Anterior cingulate cortex (tissue), 58 donors: ENCODE measurements around the gene ZSWIM5.
"Not testable (repeated sequence)": the region's sequence is repeated elsewhere in the genome, so short reads cannot be mapped to it uniquely, and the experiment has no call there.

Experiments
- DNase-seq, 58 donors: peaks; one replicate each; lab custom pipeline; 2025; lab: John Stamatoyannopoulos, UW

ZSWIM5 gene

DNA sequence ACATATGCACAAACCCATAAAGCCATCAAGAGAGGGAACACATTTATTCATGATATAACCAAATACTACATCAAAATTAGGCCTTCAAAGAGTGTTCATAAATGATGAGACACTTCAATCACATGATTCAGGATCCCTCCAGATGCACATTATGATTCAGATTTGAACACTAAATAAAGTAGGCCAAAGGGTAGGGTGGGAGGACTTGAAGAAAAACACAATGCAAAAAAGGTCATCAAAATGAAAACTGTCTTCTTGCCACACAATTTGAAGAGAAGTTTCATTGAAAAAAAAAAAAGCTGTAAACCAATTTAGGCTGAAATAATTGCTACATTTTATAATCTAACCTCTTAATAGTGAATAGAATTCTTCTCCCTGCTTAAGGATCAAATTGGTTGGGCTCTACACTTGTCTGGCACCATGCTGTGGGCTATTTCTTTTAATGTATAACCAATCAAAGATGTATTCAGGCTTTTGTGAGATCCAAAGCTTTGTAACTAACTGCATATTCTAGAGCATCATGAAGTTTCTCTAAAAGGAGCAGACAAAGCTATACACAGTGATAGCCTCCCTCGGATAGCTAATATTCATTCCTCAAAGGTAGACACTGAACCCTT is 58.1 kb downstream of the ZSWIM5 start:
- no peak for DNase-seq

GRCh38 chr1:45146833-45147232 is 59.6 kb downstream of the ZSWIM5 start:
- no peak for DNase-seq

- no peak for DNase-seq
These were observed 65.0 kb downstream of the ZSWIM5 start for GRCh38 chr1:45141247-45142003.

DNA sequence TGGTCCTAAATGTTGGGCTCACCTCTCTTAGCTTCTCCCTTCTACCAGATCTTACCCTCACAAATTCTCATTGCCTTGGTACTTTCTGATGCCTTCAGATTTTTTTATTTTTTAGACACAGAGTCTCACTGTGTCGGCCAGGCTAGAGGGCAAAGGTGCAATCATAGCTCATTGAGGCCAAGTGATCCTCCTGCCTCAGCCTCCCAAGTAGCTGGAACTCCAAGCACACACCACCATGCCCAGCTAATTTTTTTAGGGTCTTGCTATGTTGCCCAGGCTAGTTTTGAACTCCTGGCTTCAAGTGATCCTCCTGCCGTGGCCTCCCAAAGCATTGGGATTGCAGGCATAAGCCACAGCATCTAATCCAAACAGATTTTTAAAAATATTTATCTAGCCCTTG is 69.4 kb downstream of the ZSWIM5 start:
- DNase-seq = no peak

GRCh38 chr1:45135316-45135715 is 71.1 kb downstream of the ZSWIM5 start:
- no peak for DNase-seq

- no peak for DNase-seq
These were observed 71.9 kb downstream of the ZSWIM5 start for GRCh38 chr1:45134461-45134873.

DNA sequence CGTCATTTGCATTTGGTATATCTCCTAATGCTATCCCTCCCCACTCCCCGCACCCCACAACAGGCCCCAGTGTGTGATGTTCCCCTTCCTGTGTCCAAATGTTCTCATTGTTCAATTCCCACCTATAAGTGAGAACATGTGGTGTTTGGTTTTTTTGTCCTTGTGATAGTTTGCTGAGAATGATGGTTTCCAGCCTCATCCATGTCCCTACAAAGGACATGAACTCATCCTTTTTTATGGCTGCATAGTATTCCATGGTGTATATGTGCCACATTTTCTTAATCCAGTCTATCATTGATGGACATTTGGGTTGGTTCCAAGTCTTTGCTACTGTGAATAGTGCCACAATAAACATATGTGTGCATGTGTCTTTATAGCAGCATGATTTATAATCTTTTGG is 73.7 kb downstream of the ZSWIM5 start:
- not testable (repeated sequence) for DNase-seq

GRCh38 chr1:45123358-45123757 is 83.0 kb downstream of the ZSWIM5 start:
- DNase-seq = no peak

- DNase-seq = no peak
These were observed 83.7 kb downstream of the ZSWIM5 start for GRCh38 chr1:45122724-45123123.

GRCh38 chr1:45117766-45118165 is 88.6 kb downstream of the ZSWIM5 start:
- DNase-seq = no peak

- DNase-seq = no peak
These were observed 89.6 kb downstream of the ZSWIM5 start for GRCh38 chr1:45116820-45117219.

DNA sequence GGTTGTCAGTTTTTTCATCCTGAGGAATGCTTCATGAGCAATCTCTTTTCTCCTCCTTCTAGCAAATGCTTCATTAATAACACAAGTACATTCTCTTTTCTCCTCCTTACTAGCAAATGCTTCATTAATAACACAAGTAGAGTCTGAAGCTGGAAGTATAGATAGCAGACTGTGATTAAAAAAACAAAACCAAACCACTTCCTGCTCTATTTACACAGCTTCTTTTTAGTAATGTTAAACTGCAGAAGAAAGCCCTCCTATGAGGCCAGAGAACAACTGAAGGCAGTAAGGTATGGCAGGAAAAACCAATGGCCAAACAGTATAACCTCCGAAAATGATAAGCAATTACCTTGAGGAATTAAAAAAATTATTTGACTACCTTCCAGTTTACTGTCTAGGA is 90.1 kb downstream of the ZSWIM5 start:
- no peak for DNase-seq

DNA sequence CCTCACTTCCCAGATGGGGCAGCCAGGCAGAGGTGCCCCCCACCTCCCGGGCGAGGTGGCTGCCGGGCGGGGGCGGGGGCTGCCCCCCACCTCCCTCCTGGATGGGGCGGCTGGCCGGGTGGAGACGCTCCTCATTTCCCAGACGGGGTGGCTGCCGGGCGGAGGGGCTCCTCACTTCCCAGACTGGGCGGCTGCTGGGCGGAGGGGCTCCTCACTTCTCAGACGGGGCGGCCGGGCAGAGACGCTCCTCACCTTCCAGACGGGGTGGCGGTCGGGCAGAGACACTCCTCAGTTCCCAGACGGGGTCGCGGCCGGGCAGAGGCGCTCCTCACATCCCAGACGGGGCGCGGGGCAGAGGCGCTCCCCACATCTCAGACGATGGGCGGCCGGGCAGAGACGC is 91.2 kb downstream of the ZSWIM5 start:
- DNase-seq = not testable (repeated sequence)

GRCh38 chr1:45112661-45113060 is 93.7 kb downstream of the ZSWIM5 start:
- no peak for DNase-seq

DNA sequence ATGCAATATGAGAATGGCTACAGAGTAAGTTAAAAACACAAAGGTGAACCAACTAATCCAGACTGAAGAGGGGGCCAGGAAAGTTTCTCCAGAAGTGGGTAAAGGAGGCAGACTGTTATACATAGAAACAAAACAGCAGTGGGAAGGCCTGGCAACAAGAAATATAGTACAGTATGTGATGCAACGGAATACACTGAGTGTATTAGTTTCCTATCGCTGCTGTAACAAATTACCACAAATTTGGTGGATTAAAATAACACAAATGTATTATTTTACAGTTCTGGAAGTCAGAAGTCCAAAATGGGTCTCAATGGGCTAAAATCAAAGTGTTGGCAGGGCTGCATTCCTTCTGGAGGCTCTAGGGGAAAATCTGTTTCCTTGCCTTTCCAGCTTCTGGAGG is 95.2 kb downstream of the ZSWIM5 start:
- DNase-seq = no peak

DNA sequence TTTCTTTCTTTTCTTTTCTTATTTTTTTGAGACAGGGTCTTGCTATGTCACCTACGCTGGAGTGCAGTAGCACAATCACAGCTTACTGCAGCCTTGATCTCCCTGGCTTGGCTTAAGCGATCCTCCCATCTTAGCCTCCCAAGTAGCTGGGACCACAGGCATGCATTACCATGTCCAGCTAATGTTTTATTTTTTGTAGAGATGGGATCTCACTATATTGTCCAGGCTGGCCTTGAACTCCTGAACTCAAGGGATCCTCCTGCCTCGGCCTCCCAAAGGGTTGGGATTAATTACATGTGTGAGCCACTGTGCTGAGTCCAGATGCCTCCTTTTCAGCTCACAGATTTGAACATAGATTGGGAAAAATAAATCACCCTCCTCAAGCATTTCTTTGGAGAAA is 98.6 kb downstream of the ZSWIM5 start:
- DNase-seq = no peak

DNA sequence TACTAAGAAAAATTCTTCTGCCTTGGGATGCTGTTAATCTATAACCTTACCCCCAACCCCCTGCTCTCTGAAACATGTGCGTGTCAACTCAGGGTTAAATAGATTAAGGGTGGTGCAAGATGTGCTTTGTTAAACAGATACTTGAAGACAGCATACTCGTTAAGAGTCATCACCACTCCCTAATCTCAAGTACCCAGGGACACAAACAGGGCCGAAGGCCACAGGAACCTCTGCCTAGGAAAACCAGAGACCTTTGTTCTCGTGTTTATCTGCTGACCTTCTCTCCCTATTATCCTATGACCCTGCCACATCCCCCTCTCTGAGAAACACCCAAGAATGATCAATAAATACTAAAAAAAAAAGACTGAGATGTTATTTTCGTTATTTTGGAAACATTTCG is 99.5 kb downstream of the ZSWIM5 start:
- not testable (repeated sequence) for DNase-seq

DNA sequence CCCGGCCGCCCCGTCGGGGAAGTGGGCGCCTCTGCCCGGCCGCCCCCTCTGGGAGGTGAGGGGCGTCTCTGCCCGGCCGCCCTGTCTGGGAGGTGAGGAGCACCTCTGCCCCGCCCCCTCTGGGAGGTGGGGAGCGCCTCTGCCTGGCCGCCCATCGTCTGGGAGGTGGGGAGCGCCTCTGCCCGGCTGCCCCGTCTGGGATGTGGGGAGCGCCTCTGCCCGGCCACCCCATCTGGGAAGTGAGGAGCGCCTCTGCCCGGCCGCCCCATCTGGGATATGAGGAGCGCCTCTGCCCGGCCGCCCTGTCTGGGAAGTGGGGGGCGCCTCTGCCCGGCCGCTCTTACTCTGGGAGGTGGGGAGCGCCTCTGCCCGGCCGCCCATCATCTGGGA is 100.3 kb downstream of the ZSWIM5 start:
- DNase-seq = not testable (repeated sequence)

DNA sequence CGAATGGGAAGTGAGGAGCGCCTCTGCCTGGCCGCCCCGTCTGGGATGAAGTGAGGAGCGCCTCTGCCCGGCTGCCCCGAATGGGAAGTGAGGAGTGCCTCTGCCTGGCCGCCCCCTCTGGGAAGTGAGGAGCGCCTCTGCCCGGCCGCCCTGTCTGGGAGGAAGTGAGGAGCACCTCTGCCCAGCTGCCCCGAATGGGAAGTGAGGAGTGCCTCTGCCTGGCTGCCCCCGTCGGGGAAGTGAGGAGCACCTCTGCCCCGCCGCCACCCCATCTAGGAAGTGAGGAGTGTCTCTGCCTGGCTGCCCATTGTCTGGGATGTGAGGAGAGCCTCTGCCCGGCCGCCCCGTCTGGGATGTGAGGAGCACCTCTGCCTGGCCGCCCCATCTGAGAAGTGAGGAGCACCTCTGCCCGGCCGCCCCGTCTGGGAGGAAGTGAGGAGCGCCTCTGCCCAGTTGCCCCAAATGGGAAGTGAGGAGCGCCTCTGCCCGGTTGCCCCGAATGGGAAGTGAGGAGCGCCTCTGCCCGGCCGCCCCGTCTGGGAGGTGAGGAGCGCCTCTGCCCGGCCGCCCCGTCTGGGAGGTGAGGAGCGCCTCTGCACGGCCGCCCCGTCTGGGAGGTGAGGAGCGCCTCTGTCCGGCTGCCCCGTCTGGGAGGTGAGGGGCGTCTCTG is 100.8 kb downstream of the ZSWIM5 start:
- DNase-seq = not testable (repeated sequence)

- no peak for DNase-seq
These were observed 102.9 kb downstream of the ZSWIM5 start for GRCh38 chr1:45103534-45103933.

DNA sequence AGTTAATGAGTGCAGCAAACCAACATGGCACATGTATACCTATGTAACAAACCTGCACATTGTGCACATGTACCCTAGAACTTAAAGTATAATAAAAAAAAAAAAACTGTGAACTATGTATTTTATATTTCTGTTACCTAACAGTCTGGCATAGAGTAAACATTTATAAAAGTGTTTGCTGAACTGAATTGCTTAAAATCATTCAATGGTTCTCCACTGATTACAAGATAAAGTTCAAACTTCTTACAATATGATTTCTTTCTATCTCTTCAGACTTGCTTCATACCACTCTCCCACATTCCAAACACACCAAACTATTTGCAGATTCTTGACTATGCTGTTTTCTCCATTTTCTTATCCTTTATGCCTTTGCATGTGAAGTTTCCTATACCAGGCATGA is 104.5 kb downstream of the ZSWIM5 start:
- DNase-seq = no peak

DNA sequence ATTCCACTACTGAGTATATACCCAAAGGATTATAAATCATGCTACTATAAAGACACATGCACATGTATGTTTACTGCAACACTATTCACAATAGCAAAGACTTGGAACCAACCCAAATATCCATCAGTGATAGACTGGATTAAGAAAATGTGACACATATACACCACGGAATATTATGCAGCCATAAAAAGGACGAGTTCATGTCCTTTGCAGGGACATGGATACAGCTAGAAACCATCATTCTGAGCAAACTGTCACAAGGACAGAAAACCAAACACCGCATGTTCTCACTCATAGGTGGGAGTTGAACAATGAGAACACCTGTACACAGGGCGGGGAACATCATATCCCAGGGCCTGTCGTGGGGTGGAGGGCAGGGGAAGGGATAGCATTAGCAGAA is 104.9 kb downstream of the ZSWIM5 start:
- DNase-seq = not testable (repeated sequence)
